ENCODE results near the gene CLCN2.

The CLCN2 gene

DNA sequence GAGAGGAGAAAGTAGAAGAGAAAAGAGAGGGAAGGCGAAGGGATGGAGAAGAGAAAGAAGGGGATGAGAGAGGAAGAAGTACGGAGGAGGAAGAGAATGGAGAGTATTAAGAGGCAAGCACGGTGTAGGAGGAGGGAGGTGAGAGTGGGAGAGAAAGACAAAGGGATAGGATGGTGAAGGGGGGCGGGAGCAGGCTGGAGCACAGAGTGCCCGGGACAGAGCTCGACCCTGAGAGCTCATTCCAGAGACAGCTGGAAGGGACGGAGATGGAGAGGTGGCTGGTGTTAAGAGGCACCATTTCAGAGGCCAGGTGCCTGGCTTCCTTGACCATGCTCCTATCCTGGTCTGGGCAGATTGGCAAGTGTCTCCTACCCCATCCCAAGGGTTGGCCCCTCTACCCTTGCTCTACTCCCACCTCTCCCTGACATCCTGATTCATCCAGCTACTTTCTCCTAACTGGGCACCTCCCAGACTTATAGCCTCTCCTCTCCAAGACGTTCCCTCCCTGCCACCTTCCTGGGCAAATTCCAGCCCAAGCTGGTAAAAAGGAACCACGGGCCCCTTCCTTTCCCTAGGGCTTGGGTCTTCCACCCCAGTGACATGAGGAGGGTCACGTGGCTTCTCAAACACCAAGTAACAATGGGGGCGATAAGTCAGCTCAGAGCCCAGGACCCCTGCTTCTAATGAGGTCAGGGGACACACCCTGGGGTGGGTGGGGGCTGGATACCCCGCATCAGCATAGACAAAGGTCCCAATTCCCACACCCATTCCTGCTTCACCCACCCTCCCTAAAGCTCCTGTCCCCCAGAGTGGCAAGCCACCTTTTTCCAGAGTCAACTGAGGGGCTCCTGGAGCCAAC lies 1.1 kb downstream of the CLCN2 start:
- DNase-seq (ENCODE audit: low read depth) = no peak

DNA sequence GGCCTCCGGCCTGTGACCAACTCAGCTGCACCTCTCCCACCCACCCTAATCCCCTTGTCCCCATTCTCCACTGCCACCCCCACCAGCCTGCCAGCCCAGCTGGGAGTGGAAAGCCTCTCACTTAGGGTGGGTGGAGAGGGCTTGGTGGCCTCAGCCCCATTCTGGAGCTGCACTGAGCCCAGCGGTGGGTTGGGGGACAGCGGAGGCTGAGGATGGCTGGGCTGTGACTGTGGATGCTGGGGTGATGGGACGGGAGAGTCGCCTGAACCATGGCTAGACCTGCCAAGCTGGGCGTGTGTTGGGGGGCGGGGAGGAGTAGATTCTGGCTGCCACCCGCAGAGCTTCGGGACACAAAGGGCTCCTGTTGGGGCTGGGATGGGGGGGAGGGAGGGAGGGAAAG lies 1.8 kb downstream of the CLCN2 start:
- DNase-seq (ENCODE audit: low read depth) = no peak

DNA sequence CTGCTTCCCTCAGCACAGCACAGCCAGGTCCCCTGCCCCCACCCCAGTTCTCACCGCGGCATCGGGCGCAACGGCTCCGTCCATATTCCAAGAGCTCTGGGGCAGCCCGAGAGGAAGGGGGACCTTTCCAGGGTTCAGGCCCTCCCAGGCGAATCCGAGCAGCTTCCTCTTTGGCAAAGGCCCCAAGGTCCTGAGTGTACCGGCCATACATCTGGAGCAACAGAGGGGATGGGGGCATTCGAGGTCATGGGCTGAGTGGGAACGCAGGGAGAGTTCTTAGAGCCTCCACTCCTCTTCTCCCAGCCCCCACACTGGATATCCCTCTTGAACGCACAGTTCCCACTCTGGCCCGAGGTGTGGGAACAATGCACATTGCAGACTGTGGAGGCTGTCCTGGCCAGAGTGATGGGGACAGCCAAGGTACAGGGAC lies 2.5 kb downstream of the CLCN2 start:
- DNase-seq (ENCODE audit: low read depth) = no peak

DNA sequence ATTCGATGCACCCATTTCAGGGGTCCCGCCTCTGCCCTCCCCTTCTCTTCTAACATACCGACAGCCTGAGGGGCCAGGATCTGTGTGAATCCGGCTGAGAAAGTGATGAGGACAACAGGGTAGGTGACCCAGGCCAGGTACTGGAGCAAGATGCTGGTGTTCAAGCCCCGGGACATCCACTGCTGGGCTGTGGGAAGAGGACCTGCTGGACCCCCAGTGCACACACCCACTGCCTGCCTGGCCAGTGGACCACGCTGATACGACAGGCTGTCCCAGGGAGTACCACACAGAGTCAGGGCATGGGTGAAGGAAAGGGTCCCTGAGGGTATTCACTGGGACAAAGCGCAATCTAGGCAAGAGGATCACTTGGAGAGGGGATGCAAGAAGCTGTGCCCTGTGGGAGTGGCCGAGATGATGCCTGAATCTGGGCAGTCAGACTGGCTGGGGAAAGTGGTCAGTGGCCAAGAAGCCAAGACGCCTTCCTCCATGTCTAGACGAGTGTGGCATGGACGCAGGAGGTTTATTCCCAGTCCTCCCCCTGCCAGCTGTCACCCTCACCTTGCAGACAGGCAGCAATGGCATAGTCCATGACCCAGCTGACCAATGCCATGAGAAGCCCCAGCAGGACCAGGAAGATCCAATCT lies 3.2 kb downstream of the CLCN2 start:
- DNase-seq (ENCODE audit: low read depth) = no peak

DNA sequence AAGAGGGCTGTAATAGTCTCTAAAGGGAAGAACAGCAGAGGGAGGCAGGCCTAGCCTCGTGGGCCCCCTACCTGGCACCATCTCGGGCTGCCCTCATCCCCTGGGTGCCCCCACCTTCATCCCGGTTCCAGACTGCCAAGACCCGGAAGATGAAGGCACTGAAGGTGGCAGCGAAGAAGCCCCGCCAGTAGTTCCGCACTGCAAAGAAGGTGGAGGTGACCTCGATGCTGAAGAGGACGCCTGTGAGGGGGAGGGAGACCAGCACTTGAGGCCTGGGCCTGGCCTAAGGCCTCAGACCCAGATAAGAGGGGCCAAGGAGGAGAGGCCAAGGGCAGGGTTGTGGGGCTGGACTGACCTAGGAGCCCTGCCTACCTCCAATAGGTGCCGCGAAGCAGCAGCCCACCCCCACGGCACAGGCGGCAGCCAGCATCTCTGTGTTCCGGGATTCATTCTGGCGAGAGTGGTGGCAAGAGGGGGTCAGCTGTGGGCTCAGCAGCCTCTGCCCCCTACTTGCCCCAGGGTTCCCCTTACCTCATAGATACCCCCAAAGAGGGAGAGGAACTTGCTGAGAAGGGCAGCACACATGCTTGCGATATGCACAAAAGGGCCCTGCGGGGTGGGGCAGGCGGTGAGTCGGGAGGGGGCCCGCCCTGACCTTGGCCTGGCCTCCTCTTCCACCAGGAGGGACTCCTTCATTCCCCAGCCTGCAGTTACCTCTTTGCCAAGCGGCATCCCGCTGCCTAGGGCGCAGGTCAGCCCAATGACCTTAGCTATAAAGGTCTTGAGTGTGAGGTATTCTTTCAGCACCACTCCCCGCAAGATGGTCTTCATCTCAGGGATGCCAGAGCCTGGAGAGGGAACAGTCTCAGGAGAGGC lies 3.9 kb downstream of the CLCN2 start:
- DNase-seq (ENCODE audit: low read depth) = no peak

DNA sequence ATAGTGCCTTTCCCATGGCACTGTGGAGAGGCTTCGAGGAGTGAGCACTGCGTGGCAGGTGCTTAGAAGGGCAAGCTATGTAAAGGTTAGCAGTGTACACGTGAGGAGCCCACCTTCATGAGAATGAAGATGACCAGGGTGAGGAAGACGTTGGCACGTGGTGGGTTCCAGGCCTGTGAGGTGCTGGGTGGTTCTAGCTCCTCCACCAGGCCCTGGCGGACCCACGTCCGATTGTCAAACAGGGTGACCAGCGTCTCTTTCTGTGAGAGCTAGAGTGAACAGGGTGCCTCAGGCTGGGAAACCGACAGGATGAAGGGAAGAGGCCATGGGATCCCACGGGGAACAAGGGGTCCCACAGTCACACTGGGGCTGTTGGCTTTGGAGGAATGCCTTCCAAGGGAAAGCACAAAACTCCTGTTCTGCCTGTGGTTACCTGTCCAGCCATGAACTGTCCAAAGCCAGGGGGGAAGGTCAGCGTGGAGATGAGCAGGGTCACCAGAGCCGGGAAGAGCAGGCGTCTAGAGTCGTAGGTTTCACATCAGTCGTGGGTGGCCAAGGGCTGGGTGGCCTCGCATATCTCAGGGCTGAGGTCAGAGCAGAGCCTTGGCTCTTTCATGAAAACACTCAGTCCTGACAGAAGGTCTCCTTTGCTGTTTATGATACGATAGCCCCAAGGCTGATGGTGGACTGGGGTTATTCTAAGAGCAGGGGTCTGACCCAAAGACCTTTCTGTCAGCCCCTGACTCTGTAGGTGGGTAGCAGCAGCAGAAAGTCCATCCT lies 6.0 kb downstream of the CLCN2 start:
- no peak for DNase-seq (ENCODE audit: low read depth)

DNA sequence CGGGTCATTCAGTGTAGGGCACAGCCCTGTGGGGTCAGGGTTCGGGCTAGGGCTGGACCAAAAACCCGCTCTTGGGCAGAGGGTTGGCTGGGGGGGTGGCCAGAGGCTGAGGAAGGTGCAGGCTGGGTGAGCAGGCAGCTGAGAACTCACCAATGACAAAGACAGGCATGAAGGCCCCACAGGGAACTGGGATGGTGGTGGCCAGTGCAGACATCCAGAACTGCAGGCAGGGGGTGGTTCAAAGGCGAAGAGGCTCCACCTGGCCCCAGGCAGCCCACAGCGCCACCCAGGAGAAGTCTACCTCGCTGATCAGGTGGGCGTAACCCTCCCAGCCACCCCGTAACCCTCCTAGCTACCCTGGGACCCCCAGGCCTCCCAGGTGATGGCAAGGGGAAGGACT lies 6.7 kb downstream of the CLCN2 start:
- DNase-seq (ENCODE audit: low read depth) = no peak

DNA sequence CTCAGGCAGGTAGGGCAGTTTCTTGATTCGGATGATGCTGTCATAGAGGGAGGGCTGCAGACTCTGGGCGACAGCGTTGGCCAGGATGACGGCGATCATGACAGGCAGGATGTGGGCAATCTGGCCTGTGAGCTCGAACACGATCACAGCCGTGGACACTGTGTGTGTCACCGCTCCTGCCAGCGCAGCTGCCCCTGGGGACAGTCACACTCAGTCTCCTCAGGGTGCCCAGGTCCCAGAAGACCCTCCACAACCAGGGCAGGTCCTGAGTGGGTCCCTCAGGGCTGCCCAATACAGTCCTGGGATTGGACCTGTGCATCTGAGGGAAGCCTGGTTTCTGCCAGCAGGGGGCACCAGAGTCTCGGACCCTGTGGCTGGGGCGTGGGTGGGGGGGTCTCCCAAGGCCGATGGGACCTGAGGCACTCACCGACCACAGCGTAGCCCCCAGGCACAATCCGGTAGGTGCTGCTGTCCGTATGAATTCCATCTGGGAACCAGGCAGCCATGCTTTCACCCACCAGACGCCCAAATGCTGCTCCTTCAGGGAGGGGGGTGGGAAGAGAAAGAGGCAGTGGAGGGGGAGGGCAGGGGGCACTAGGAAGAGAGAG lies 7.2 kb downstream of the CLCN2 start:
- DNase-seq (ENCODE audit: low read depth) = peak; percentile 45

DNA sequence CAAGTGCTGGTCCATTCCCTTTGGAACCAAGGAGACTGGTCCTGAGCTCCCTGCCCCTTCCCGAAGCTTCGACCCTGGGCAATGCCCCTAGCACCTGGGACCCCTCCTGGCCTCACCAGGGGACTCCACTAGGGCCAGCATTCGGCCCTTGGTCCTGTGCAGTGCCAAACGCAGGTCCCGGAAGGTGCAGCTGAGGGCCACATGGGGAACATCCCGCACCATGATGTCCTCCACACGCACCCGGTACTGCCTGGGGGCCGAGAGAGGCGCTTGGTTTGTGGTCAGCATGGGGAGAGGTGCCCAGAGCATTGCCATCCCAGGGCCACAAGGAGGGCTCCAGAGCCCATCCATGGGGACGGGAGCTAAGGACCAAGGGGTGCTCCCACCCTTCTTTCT lies 7.9 kb downstream of the CLCN2 start:
- no peak for DNase-seq (ENCODE audit: low read depth)

DNA sequence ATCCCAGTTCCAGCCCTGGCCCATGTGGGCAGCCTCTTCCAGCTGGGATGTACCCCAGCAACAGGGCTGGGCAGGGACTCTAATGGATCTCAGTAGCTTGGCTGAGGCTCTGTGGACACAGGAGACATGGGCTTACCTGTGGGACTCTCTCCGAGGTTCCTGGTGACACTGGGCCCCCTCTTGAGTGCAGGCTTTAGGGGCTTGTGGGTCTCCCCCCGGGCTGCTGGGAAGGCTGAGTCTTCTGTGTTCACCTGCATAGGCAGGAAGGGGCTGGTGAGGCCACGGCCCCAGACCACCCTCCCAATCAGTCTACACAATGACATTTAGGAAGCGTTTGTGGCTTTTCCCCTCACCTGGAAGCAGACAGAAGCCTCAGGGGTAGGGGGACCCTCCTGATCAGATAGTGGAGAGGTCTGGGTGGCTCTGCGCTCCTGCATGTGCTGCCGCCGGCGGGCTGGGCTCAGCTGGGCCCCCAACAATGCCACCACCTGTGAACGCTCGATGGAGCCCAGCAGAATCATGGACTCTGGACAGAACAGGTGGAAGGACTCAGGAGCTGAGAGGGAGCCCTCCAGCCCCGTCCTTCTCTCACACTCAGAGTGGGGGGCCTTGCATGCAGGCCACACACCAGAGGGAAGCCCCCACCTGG lies 8.4 kb downstream of the CLCN2 start:
- DNase-seq (ENCODE audit: low read depth) = no peak

DNA sequence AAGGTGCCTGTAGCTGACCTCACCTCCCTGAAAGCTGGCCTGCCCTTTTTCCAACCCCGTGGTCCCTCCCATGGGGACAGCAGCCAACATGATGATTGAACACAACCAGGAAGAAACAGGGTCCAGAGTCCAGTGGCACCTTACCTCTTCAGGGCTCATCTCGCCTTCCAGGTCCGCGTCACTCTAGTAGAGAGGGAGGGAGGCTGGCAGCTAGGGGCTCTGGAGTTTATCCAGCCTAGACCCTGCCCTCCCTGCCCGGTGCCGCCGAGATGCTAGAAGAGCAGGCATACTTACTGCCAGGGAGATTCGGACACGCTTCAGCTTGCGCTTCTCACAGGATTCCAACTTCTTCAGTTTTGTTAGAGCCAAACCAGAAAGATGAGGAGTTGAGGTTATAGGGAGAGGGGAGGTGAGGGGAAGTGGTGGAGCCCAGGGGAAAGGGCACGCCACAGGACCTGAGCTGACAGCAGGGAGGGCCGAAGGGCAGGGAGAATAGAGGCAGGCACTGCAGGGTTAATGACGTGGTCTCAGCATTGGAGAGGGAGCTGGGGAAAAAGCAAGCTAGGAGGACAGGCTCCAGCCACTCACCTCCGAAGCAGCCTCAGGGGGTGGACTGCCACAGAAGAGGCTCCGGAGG lies 9.1 kb downstream of the CLCN2 start:
- DNase-seq (ENCODE audit: low read depth) = no peak

DNA sequence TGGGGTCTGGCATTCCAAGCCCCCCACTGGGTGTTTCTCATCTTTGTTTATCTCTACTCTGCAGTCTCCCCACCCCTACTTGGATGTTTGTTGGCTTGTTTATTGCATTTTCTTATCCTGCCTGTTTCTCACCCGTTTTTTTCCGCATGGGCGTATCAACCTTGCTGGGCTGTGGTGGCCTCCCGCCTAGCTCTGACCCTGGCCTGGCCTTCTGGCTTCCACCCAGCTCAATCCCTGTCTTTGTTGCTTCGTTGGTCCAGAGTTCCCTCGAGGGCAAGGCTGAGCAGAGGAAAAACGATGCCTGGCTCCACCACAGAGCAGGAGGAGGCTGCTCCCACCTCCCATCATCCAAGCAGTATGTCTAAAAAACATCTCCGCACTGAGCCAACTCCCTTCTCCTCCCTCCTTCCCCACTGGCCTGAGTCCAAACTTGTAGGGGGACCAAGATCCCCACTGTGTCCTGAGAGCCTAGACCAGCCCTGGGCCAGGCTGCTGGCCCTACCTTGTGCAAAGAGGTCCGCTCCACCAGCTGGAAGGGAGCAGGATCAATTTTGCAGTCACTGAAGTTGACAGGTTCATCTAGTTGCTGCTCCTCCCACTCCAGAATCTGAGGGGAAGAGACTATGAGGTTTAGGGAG lies 9.8 kb downstream of the CLCN2 start:
- no peak for DNase-seq (ENCODE audit: low read depth)

DNA sequence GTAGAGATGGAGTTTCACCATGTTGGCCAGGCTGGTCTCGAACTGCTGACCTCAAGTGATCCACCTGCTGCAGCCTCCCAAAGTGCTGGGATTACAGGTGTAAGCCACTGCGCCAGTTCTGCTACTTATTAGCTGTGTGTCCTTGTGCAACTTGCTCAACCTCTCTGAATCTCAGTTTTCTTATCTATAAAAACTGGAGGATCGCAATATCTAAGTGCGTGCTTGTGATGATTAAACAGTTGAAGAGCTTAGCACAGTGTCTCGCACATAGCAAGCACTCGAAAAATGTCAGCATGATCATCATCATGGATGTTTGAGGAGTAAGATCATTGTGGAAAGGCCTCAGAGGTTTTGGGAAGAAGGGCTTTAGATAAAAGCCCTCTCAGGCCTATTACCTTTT lies 10.8 kb downstream of the CLCN2 start:
- no peak for DNase-seq (ENCODE audit: low read depth)

DNA sequence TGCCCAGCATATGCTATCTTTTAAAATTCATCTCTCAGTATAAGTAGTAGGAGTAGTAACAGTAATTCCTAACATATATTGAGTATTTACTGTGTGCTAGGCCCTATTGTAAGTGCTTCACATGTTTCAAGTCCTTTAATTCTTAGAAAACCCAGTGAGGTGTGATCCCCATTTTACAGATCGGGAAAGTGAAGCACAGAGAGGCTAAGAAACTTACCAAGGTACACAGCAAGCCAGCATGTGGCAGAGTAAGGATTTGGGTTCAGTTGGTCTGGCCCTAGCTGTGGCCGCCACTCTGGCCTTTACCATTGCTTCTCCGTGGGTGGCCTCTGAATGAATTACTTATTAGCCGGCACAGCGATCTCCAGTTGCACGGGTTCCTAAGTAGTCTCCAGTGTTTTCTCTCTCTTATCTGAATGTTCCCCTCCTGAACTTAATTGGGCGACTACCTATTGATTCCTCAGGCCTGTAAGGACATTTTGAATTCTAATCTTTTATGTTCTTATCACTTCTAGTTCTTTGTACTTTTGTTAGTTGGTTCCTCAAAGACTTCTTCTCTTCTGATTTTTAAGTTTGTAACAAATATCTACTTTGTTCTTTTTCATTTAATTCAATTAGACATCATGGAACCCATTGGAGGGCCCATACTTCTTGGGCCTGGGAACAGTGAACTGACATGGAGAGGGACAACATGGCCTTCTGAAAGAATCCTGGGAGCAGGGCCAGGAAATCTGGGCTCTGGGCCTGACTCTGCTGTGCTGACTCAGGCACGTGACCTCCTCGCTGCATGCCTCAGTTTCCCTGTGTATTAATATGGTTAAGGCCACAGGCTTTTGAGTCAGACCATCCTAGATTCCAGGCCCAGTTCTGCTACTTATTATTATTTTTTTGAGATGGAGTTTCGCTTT lies 11.6 kb downstream of the CLCN2 start:
- no peak for DNase-seq (ENCODE audit: low read depth)

DNA sequence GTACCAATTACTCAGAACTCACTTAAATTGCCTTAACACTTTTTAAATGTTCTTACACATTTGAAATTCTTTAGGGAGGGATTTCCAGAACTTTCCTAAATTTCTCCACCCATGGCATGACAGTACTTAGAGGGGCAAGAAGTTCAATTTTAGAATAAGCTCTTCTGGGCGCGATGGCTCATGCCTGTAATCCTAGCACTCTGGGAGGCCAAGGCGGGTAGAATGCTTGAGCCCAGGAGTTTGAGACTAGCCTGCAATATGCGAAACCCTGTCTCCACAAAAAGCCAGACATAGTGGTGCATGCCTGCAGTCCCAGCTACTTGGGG lies 13.4 kb downstream of the CLCN2 start:
- no peak for DNase-seq (ENCODE audit: low read depth)

DNA sequence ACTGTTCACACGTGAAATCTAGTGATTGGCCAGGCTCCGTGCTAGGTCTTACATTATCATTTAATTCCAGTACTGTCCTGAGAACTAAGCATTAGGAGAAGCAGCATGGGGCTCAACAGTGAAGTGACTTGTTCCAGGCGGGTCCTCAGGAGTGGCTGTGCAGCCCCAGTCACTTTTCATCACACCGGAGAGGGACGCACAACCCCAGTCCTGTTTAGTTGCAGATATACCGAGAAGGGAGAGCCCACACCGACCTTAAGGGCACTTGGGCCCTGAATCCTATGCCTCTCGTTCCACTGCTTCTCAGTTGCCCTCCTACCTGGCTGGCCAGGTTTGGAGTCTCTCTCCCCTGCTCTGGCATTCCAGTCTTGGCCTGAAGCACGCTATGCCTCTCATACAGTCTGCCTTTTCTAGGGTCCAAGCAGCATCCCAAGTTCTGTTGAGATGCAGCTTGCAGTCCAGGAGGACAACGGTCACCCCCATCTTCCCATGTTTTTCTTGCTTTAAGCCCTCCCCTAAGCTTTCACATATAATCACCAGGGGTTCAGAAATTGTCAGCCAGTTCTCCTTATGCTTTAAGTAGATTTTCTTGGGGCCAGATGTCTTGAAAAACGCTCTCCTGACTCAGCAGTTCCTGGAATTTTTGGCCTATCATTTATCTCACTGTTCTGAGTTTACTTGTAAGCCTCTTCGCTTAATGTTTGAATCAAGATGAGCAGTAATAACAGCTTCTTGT lies 13.9 kb downstream of the CLCN2 start:
- DNase-seq (ENCODE audit: low read depth) = no peak

DNA sequence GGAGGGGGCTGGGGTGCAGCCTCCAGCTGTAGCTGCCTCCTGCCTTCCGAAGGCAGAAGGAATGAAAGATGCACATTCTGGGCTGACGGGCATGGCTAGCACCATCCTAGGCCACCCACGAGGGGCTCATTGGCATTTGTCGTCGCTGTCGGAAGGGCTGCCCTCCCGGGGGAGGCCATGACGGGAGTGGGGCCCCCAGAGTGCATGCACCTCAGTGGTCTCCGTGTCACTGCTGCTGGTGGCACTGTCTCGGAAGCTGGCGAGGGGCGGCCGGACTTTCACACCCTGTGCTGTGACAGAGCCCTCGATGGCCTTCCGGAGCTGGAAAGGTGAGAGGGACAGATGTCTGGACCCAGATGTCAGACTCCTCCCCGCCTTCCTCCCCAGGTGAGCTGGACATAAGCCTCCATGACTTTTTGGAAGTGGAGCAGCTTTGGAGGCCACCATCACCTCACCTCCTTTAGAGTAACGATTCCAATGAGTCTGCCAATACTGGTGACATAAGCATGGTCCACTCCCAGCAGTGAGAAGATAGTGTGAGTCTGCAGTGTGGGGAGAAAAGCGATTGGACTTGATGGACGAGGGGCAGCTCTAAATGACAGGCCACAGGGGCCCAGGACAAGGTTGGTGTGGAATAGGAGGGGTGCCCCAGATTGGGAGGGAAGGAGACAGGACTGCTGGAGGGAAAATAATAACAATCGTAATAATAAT lies 14.8 kb downstream of the CLCN2 start:
- no peak for DNase-seq (ENCODE audit: low read depth)

All from stimulated activated CD8-positive, alpha-beta memory T cell treated with anti-CD3 and anti-CD28 coated beads, Interleukin-7, amount 100 ng/mL, for 24 hours (primary cell).